ENCODE results near the gene CDH23.

CDH23 gene

GRCh38 chr10:71825217-71825616 is 428.5 kb downstream of the CDH23 start:
- Histone ChIP-seq H3K79me2 (peaks cover 9% of the 10 kb centered on the region), H3K9me3 (ENCODE audit: control insufficient read depth, low read length) (no peaks in the 10 kb centered on the region), H3K27me3 (ENCODE audit: control insufficient read depth, insufficient read depth, low read length) (no peaks in the 10 kb centered on the region), H3K4me1 (no peaks in the 10 kb centered on the region), H3K9ac (no peak overlapping the region), H3K27ac (no peak overlapping the region), H3K4me2 (ENCODE audit: low read length) (no peak overlapping the region), H3K36me3 (ENCODE audit: control insufficient read depth, insufficient read depth, low read length) (no peaks in the 10 kb centered on the region), H3K4me3 (ENCODE audit: low read depth, low read length) (no peak overlapping the region), H2AFZ (no peak overlapping the region)
- no peak for TF ChIP-seq CTCF (IDR thresholded peaks at IDR 0.05)

GRCh38 chr10:71827852-71828251 is 431.1 kb downstream of the CDH23 start:
- no peak overlapping the region for H2AFZ ChIP-seq
- no peak overlapping the region for H3K9ac ChIP-seq
- no peak overlapping the region for H3K4me2 ChIP-seq (ENCODE audit: low read length)
- H3K9me3 ChIP-seq (ENCODE audit: control insufficient read depth, low read length), result no peaks in the 10 kb centered on the region
- no peaks in the 10 kb centered on the region for H3K4me1 ChIP-seq
- no peak overlapping the region for H3K27ac ChIP-seq
- H3K79me2 ChIP-seq, result peaks cover 26% of the 10 kb centered on the region
- H3K4me3 ChIP-seq (ENCODE audit: low read depth, low read length), result no peak overlapping the region
- H3K36me3 ChIP-seq (ENCODE audit: control insufficient read depth, insufficient read depth, low read length), result no peaks in the 10 kb centered on the region
- no peaks in the 10 kb centered on the region for H3K27me3 ChIP-seq (ENCODE audit: control insufficient read depth, insufficient read depth, low read length)
- TF ChIP-seq CTCF (IDR thresholded peaks at IDR 0.05), result no peak

- TF ChIP-seq CTCF (IDR thresholded peaks at IDR 0.05), result no peak
- Histone ChIP-seq H3K27me3 (ENCODE audit: control insufficient read depth, insufficient read depth, low read length) (no peaks in the 10 kb centered on the region), H3K36me3 (ENCODE audit: control insufficient read depth, insufficient read depth, low read length) (no peaks in the 10 kb centered on the region), H3K4me1 (no peaks in the 10 kb centered on the region), H3K4me2 (ENCODE audit: low read length) (no peak overlapping the region), H3K9me3 (ENCODE audit: control insufficient read depth, low read length) (no peaks in the 10 kb centered on the region), H3K4me3 (ENCODE audit: low read depth, low read length) (no peak overlapping the region), H2AFZ (no peak overlapping the region), H3K79me2 (peaks cover 34% of the 10 kb centered on the region), H3K27ac (no peak overlapping the region), H3K9ac (no peak overlapping the region)
These were observed 432.0 kb downstream of the CDH23 start for GRCh38 chr10:71828702-71829101.

- no peak for TF ChIP-seq CTCF (IDR thresholded peaks at IDR 0.05)
- no peaks in the 10 kb centered on the region for H3K36me3 ChIP-seq (ENCODE audit: control insufficient read depth, insufficient read depth, low read length)
- H3K4me3 ChIP-seq (ENCODE audit: low read depth, low read length), result no peak overlapping the region
These were observed 432.5 kb downstream of the CDH23 start for GRCh38 chr10:71829171-71829570.

GRCh38 chr10:71829896-71830295 is 433.2 kb downstream of the CDH23 start:
- no peak for TF ChIP-seq CTCF (IDR thresholded peaks at IDR 0.05)
- H3K27ac ChIP-seq, result no peak overlapping the region

More at GRCh38 chr10:71829171-71829570, 432.5 kb downstream of the CDH23 start:
- Histone ChIP-seq H3K79me2 (peaks cover 39% of the 10 kb centered on the region), H3K4me2 (ENCODE audit: low read length) (no peak overlapping the region), H3K9ac (no peak overlapping the region), H3K27ac (no peak overlapping the region), H3K27me3 (ENCODE audit: control insufficient read depth, insufficient read depth, low read length) (no peaks in the 10 kb centered on the region), H2AFZ (no peak overlapping the region), H3K4me1 (no peaks in the 10 kb centered on the region), H3K9me3 (ENCODE audit: control insufficient read depth, low read length) (no peaks in the 10 kb centered on the region)

More at GRCh38 chr10:71829896-71830295, 433.2 kb downstream of the CDH23 start:
- H2AFZ ChIP-seq, result no peak overlapping the region
- H3K4me2 ChIP-seq (ENCODE audit: low read length), result no peak overlapping the region
- H3K79me2 ChIP-seq, result peaks cover 46% of the 10 kb centered on the region
- no peaks in the 10 kb centered on the region for H3K9me3 ChIP-seq (ENCODE audit: control insufficient read depth, low read length)
- no peaks in the 10 kb centered on the region for H3K4me1 ChIP-seq
- no peaks in the 10 kb centered on the region for H3K36me3 ChIP-seq (ENCODE audit: control insufficient read depth, insufficient read depth, low read length)
- no peak overlapping the region for H3K9ac ChIP-seq
- no peak overlapping the region for H3K4me3 ChIP-seq (ENCODE audit: low read depth, low read length)
- no peaks in the 10 kb centered on the region for H3K27me3 ChIP-seq (ENCODE audit: control insufficient read depth, insufficient read depth, low read length)
